Suppressor macrophage treated with lipopolysaccharide for 4 hours (primary cell): ENCODE measurements around the gene SHISA7.
"Not testable (repeated sequence)": the region's sequence is repeated elsewhere in the genome, so short reads cannot be mapped to it uniquely, and the experiment has no call there.

Experiments used
- DNase-seq: peaks from one replicate; pipeline ENCODE4 v3.0.0-alpha.2; 2020

The SHISA7 gene

GRCh38 chr19:55408533-55408872 lies 34.6 kb downstream of the SHISA7 start:
- DNase-seq = no peak

GRCh38 chr19:55407800-55408532 lies 35.1 kb downstream of the SHISA7 start:
- DNase-seq = peak; percentile 99

DNA sequence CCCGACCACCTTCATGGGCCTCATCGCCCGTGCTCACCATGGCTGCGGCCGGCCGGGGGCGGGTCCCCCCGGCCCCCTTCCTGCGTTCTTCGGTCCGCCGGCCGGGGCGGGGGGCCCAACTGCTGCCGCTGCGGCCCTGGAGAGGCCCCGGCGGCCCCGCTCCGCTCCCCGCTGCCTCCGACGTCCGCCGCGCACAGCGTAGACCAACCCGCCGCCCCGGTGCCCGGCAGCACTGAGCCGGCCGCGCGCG lies 35.6 kb downstream of the SHISA7 start, which contains the start of gene UBE2S:
TSS of gene UBE2S (minus strand) at position 239 of the 250 bp plus-strand sequence. CDS start at position 40, 199 bp downstream.
- DNase-seq = not testable (repeated sequence)

GRCh38 chr19:55406826-55407549 lies 36.1 kb downstream of the SHISA7 start:
- peak; percentile 50 for DNase-seq

DNA sequence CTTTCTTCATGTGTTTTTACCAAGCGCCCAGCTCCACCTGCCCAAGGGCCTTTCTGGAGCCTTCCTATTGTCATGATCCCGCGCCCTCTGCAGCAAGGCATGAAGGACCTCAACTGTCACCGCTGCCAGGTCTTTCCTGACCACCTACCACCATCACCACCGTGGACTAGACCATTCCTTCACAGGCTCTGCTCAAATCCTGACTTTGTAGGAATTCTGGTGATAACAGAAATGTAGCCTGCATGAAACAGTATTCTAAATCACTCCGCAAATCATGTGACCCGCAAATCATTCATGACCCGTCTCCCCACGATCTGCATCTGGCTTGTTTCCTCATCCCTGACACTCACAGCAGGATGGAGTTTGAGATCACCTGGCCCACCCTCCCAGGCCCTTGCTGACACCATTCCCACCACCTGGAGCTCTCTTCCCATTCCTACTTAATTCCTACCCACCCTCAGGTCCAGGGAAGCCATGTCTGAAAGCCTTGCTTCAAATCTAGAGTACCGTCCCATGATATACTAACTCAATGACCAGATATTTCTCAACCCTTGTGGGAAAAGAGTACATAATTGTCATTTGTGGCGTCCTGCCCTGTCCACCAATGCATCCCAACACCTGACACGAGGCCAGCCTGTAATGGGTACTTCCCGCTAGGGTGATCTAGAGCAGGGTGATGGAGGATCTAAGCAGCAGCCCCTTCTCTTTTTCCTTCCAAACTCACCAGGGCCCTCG lies 36.8 kb downstream of the SHISA7 start:
- no peak for DNase-seq

GRCh38 chr19:55405638-55406037 lies 37.5 kb downstream of the SHISA7 start:
- DNase-seq = no peak

DNA sequence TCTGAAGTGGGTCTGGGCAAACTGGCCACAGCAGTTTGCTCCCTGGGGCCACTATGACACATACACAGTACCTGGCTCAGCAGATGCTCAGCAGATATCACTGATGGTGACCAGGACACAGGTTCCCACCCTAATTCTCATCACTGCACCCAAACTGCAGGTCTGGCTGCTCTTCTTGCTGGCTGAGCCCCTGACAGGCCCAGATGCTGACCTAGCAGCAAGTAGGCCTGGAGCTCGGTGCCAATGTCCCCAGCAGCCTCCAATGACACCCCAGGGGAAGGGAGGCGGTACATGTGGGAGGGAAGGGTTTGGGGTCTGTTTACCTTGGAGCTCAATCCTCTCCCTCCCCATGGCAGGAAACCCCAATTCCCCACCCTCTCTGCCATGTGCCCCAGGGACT lies 40.6 kb downstream of the SHISA7 start:
- DNase-seq = no peak

- DNase-seq = not testable (repeated sequence)
Observed at GRCh38 chr19:55401390-55401789, 41.7 kb downstream of the SHISA7 start.

GRCh38 chr19:55400281-55401087 lies 42.6 kb downstream of the SHISA7 start:
- DNase-seq = no peak

DNA sequence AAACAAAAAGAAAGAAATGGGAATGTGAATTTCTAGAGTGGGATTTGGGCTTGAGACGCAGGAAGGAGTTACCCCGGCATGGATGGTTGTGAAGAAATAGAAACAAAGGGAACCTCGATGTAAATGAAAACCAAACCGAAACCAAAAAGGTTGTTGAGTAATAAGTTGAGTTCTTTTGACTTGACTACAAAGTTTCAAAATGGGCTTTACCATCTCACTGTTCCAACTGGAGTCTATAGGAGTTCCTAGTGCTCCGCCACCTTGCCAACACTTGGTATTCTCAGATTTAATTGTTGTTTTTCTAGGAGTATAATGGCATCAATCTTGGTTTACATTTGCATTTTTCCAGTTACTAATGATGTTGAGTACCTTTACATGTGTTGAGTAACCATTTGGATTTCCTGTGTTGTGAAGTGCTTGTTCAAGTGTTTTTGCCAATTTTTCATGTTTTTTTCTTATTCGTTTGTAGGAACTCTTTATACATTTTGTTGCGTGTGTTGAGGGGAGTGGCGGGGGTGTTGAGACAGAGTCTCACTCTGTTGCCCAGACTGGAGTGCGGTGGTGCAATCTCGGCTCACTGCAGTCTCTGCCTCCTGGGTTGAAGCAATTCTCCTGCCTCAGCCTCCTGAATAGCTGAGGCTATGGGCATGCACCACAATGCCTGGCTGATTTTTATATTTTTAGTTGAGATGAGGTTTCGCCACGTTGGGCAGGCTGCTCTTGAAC lies 44.7 kb downstream of the SHISA7 start:
- peak; percentile 93 for DNase-seq

DNA sequence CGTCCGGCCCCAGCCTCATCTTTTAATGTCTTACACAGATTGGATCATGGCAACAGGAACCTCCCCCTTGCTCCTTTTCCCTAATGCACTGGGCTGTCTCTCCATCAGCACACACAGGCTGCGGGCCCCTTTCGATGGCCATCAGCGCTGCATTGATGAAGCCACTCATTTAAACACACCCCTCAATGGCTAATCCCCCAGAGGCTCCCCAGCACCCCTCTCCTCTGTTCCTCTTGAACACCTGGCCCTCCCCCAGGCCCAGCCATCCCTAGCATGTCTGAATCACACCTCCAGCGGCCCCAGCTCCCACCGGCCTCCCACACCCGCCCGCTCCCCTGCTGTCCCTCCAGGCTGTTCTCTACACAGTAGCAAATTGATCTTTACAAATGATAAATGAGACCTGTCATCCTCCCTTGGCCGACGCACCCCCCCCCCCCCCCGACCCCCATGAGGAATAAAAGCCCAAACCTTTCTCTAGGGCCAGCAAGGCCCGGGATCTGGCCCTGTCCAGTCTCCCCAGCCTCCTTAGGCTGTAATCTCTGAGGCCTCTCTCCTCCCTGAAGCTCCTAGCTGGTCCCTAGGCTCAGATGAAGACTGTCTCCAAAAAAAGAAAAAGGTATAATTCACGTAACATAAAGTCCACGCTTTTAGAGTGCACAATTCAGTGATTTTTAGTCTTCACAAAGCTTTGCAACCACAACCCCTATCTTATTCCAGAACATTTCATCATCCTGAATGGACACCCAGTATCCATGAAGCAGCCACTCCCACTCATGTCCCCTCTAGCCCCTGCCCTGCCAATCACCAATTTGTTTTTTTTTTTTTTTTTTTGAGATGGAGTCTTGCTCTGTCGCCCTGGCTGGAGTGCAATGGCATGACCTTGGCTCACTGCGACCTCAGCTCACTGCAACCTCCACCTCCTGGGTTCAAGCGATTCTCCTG lies 50.0 kb downstream of the SHISA7 start:
- DNase-seq = no peak

DNA sequence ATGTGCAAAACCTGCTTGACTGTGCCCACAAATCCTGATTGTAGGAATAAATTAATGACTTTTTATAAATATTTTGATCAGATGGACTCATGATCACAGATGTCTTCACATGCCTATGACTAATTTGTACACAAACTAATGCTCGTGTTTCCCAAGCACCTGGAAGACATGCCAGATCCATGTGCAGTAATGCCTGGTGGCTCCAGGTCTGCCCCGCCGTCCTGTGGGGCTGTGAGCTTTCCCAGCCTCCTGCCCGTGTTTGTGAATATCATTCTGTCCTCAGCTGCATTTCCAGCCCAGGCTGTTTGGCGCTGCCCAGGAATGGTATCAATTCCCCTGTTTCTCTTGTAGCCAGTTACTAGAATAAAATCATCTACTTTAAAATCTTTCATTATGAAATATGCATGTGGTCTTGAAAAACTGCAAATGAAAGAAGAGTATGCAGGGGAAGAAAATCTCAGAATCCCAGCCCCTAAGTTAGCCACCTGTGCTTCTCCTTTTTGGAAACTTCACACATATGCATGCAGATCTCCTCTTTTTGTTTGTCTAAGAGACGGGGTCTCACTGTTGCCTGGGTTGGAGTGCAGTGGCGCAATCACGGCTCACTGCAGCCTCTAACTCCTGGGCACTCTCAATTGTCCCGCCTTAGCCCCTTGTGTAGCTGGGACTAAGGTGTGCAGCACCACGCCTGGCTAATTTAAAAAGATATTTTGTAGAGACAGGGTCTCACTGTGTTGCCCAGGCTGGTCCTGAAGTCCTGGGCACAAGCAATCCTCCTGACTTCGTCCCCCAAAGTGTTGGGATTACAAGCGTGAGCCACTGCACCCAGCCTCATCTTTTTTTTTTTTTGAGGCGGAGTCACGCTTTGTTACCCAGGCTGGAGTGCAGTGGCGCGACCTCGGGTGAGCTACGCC lies 51.1 kb downstream of the SHISA7 start:
- no peak for DNase-seq

DNA sequence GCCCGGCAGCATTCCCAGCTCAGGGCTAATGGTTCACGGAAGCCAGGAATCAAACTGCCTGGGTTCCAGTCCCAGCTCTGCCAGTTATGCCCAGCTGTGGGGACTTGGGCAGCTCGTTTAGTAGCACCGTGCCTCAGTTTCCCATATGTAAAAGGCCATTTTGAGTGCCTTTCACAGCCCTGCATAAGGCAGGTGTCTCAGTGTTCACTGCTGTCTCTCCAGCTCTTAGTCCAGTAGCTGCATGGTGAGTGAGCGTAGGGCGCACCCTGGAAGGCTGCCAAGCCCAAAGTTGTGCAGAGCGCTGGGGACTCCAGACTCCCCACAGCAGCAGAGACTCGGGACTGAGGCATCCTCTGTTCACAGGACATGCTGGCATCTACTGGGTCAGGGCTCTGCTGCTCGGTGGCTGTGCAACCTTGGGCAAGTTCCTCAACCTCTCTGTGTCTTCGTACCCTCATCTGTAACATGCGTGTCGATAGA lies 51.9 kb downstream of the SHISA7 start:
- no peak for DNase-seq

DNA sequence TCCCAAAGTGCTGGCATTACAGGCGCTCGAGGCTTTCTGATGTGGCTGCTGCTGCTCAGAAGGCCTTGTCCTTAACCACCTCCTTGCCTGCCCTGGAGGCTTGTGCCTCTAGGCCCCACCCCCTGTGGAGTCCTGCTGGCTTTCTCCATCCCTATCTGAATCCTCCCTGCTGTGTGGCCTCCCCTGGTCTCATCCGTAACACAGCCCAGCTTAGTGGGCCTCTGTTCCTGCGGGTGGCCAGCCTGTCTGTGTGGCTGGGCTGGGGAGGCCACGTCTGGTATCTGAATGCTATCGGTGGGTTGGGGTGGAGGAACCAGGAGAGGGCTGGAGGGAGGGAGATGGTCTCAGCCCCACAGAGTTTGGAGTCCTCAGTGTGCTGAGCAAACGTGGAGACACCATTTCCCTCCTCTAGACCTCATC lies 52.6 kb downstream of the SHISA7 start:
- DNase-seq = no peak

GRCh38 chr19:55389386-55390317 lies 53.4 kb downstream of the SHISA7 start:
- no peak for DNase-seq

DNA sequence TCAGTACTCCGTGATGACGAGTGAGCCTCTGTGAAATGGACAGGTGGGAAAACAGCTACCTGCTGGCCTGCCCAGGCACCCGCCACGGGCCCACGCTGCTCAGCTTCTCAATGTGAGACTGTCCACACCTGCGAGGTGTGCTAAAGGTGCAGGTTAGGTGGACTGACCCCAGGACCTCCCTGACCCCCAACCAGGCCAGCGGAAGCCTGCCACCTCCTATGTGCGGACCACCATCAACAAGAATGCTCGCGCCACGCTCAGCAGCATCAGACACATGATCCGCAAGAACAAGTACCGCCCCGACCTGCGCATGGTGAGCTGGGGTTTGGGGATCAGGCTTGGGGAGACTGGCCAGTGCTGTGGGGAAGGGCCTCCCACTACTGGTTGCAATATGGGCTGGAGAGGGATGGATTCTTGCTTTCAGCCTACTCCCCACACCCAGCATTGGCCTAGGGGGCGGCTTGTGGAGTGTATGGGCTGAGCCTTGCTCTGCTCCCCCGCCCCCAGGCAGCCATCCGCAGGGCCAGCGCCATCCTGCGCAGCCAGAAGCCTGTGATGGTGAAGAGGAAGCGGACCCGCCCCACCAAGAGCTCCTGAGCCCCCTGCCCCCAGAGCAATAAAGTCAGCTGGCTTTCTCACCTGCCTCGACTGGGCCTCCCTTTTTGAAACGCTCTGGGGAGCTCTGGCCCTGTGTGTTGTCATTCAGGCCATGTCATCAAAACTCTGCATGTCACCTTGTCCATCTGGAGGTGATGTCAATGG lies 55.2 kb downstream of the SHISA7 start:
- no peak for DNase-seq

DNA sequence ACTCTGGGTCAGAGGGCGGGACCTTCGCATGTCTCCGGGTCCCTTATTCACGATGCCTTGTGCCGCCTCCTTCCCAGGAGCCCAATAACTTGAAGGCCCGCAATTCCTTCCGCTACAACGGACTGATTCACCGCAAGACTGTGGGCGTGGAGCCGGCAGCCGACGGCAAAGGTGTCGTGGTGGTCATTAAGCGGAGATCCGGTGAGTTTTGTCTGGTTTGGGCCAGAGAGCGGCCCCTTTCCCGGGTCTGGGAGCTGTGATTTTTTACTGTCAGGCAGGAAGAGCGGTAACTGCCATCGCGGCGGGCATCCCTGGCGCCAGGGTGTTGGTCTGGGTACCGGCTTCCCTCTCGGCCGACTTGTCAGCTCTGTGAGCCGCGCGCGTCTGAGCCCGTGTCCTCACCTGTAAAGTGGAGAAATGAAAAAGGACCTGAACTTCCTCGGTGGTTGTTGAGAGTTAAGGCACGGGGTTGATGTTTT lies 56.6 kb downstream of the SHISA7 start:
- no peak for DNase-seq
